Panc1 (cell line): ENCODE data around the gene MARCHF3. TPM values are rescaled to one million over a fixed set of nuclear protein-coding genes. Genes with fewer than 3 reads are reported as not detected.

Source experiments
- ATAC-seq: fragments of 200-7000 bp; cut with Tn5 transposase; 2 replicates; pipeline ENCODE4 v1.9.1; 2020; ENCODE audit warnings: mild to moderate bottlenecking, moderate library complexity
- BruUV-seq: library from RNA; stranded (reverse); fragments of 400-500 nt; replicated peaks from 2 replicates; lab custom pipeline; 2021; lab: Mats Ljungman, UMichigan
- CTCF ChIA-PET: fragments of 300-600 bp; sonication (Branson Sonifier 250); formaldehyde crosslinking; loops from one replicate; lab custom pipeline; 2022; ENCODE audit warnings: antibody characterized with exemption; lab: Charles Lee
- POLR2A ChIA-PET: fragments of 300-600 bp; sonication (Branson Sonifier 250); formaldehyde crosslinking; loops from one replicate; lab custom pipeline; 2022; ENCODE audit warnings: antibody characterized with exemption; lab: Charles Lee
- DNase-seq: peaks from one replicate; pipeline ENCODE4 v3.0.0-alpha.2; 2010; ENCODE audit warnings: low read depth, low spot score
- H3K27ac ChIP-seq: 2 replicates; pipeline ENCODE4 v1.5.1; 2011; ENCODE audit warnings: mild to moderate bottlenecking, low read length, inconsistent platforms
- H3K27me3 ChIP-seq: fragments of 200-500 bp; sonication (Bioruptor generic); 2 replicates; pipeline ENCODE4 v1.6.0; 2014; ENCODE audit warnings: low read length, inconsistent platforms; ENCODE audit not compliant: control insufficient read depth, insufficient read depth
- H3K36me3 ChIP-seq: fragments of 200-500 bp; sonication (Bioruptor generic); 2 replicates; pipeline ENCODE4 v1.5.1; 2014; ENCODE audit warnings: inconsistent platforms, mild to moderate bottlenecking, low read length, moderate library complexity; ENCODE audit not compliant: control insufficient read depth, insufficient read depth
- H3K4me1 ChIP-seq: 2 replicates; pipeline ENCODE4 v1.5.1; 2011; ENCODE audit warnings: inconsistent platforms, mild to moderate bottlenecking, low read length, moderate library complexity; ENCODE audit not compliant: control insufficient read depth, insufficient read depth
- H3K4me3 ChIP-seq, 2 experiments: 2 replicates each; pipeline ENCODE4 v1.5.1; 2011 to 2012; ENCODE audit warnings: low read depth in 2 of 2, low read length in 2 of 2, mild to moderate bottlenecking in 2 of 2, inconsistent platforms in 1 of 2, moderate library complexity in 1 of 2
- H3K9me3 ChIP-seq: fragments of 200-500 bp; sonication (Bioruptor generic); 2 replicates; pipeline ENCODE4 v1.5.1; 2014; ENCODE audit warnings: low read depth, mild to moderate bottlenecking, inconsistent platforms, low read length, moderate library complexity; ENCODE audit not compliant: control insufficient read depth, insufficient read depth
- CTCF ChIP-seq: fragments of 450-650 bp; IDR thresholded peaks from 2 replicates; pipeline ENCODE4 v1.5.1; 2017; ENCODE audit warnings: mild to moderate bottlenecking
- POLR2AphosphoS5 ChIP-seq: IDR thresholded peaks from 2 replicates; pipeline ENCODE4 v1.6.1; 2012; ENCODE audit warnings: mild to moderate bottlenecking, low read depth, low read length, moderate library complexity
- REST ChIP-seq, 2 experiments: IDR thresholded peaks; 2 replicates each; pipeline ENCODE4 v1.6.1; 2011 to 2012; ENCODE audit warnings: low read depth in 2 of 2, control low read depth in 1 of 2, low read length in 1 of 2, mild to moderate bottlenecking in 1 of 2, moderate library complexity in 1 of 2; ENCODE audit not compliant: insufficient read depth in 1 of 2
- SIN3A ChIP-seq: IDR thresholded peaks from 2 replicates; pipeline ENCODE4 v1.6.1; 2012; ENCODE audit warnings: low read depth, mild to moderate bottlenecking, low read length, moderate library complexity, borderline replicate concordance; ENCODE audit not compliant: insufficient read depth
- TCF7L2 ChIP-seq: IDR thresholded peaks from 2 replicates; pipeline ENCODE4 v1.6.1; 2011; ENCODE audit warnings: mild to moderate bottlenecking, low read depth, low read length, inconsistent platforms
- in situ Hi-C: cut with HindIII; loops from 2 replicates; pipeline ENCODE4 v1.10.0; 2016; ENCODE audit warnings: low sequenced_read_pairs, low pct_unique_long_range_greater_than_20kb
- intact Hi-C: fragments of 100-400 bp; cut with micrococcal nuclease; formaldehyde crosslinking; loops from one replicate; pipeline ENCODE4 v1.10.0; 2022; ENCODE audit not compliant: unreplicated experiment
- total RNA-seq: library from RNA; stranded (reverse); gene quantifications from one replicate; pipeline ENCODE4 v1.2.1, GENCODE V29; 2021; ENCODE audit not compliant: unreplicated experiment

Gene MARCHF3
- total RNA-seq, 1 experiment from 2014 or later, result 3.0 TPM

GRCh38 chr5:126995689-126996088 lies 34.7 kb downstream of the MARCHF3 start:
- no peak overlapping the region for H3K4me3 ChIP-seq
- H3K9me3 ChIP-seq, result no peaks in the 10 kb centered on the region
- ChIA-PET POLR2A (no interaction called here), CTCF (no interaction called here)
- DNase-seq, result no peak
- H3K27me3 ChIP-seq, result no peaks in the 10 kb centered on the region
- no peak overlapping the region for H3K27ac ChIP-seq
- no peaks in the 10 kb centered on the region for H3K36me3 ChIP-seq
- in situ Hi-C loops, result no loop called here
- no peak for ATAC-seq
- BruUV-seq, result no TSS peak
- no peaks in the 10 kb centered on the region for H3K4me1 ChIP-seq
- TF ChIP-seq REST (IDR thresholded peaks at IDR 0.05; ENCODE audit: insufficient read depth in 1 of 2, low read depth in 2 of 2, low read length in 1 of 2) (no peak), CTCF (no peak), SIN3A (no peak), POLR2AphosphoS5 (no peak), TCF7L2 (no peak)
- intact Hi-C loops, result no loop called here

GRCh38 chr5:126995039-126995438 lies 35.3 kb downstream of the MARCHF3 start:
- Histone ChIP-seq H3K4me1 (no peaks in the 10 kb centered on the region), H3K27me3 (no peaks in the 10 kb centered on the region), H3K4me3 (no peak overlapping the region), H3K9me3 (no peaks in the 10 kb centered on the region), H3K27ac (no peak overlapping the region), H3K36me3 (no peaks in the 10 kb centered on the region)
- no peak for ATAC-seq
- ChIA-PET CTCF (interaction anchor here (0.6 kb wide), 1 partner anchor 1162 kb away, joined by 4 read pairs; no protein-coding TSS in a partner anchor), POLR2A (no interaction called here)
- in situ Hi-C loops, result no loop called here
- no peak for TF ChIP-seq SIN3A
- no peak for TF ChIP-seq TCF7L2
- TF ChIP-seq CTCF, result no peak
- TF ChIP-seq REST (IDR thresholded peaks at IDR 0.05; ENCODE audit: insufficient read depth in 1 of 2, low read depth in 2 of 2, low read length in 1 of 2), result no peak
- TF ChIP-seq POLR2AphosphoS5, result no peak
- DNase-seq, result no peak
- BruUV-seq, result no TSS peak
- intact Hi-C loops, result no loop called here
